ENCODE measurements around the gene AACS. TPM values are rescaled to one million over a fixed set of nuclear protein-coding genes. Genes with fewer than 3 reads are reported as not detected.
A peak's percentile ranks its signal among the peaks of the same experiment; 100 is the strongest.
"Not testable (repeated sequence)": the region's sequence is repeated elsewhere in the genome, so short reads cannot be mapped to it uniquely, and the experiment has no call there.

The AACS gene
- total RNA-seq, 2 experiments from 2014 or later: 24.7 to 26.7 TPM

GRCh38 chr12:125096894-125097293, 31.7 kb downstream of the AACS start:
- CTCF ChIA-PET: interaction anchor here (1.7 kb wide), 1 partner anchor 190 kb away, joined by 4 read pairs; no protein-coding TSS in a partner anchor
- POLR2A ChIA-PET: no interaction called here
- H3K4me3 Mint-ChIP-seq: no peak overlapping the region
- no peaks in the 10 kb centered on the region for H3K27me3 Mint-ChIP-seq (ENCODE audit: low read depth)
- no peak for ATAC-seq
- peaks cover 24% of the 10 kb centered on the region for H3K4me1 Mint-ChIP-seq (ENCODE audit: low read depth)
- H3K36me3 Mint-ChIP-seq (ENCODE audit: low read depth): peaks cover 3% of the 10 kb centered on the region
- H3K9me3 Mint-ChIP-seq (ENCODE audit: insufficient read depth): no peaks in the 10 kb centered on the region
- no peak overlapping the region for H3K27ac Mint-ChIP-seq
- no peak for DNase-seq

GRCh38 chr12:125097427-125097826, 32.2 kb downstream of the AACS start:
- H3K27ac Mint-ChIP-seq: no peak overlapping the region
- DNase-seq: no peak
- H3K4me1 Mint-ChIP-seq (ENCODE audit: low read depth): peaks cover 24% of the 10 kb centered on the region
- no peaks in the 10 kb centered on the region for H3K27me3 Mint-ChIP-seq (ENCODE audit: low read depth)
- H3K36me3 Mint-ChIP-seq (ENCODE audit: low read depth): peaks cover 3% of the 10 kb centered on the region
- ChIA-PET CTCF (no interaction called here), POLR2A (interaction anchor here (1.1 kb wide), 1 partner anchor 48 kb away, joined by 3 read pairs; no protein-coding TSS in a partner anchor)
- no peak overlapping the region for H3K4me3 Mint-ChIP-seq
- no peaks in the 10 kb centered on the region for H3K9me3 Mint-ChIP-seq (ENCODE audit: insufficient read depth)
- ATAC-seq: no peak

GRCh38 chr12:125098676-125099408, 33.6 kb downstream of the AACS start:
- DNase-seq: peak; percentile 22
- Mint-ChIP-seq H3K36me3 (ENCODE audit: low read depth) (peaks cover 11% of the 10 kb centered on the region), H3K4me1 (ENCODE audit: low read depth) (peaks cover 24% of the 10 kb centered on the region), H3K27ac (peak overlapping the region; percentile 2), H3K9me3 (ENCODE audit: insufficient read depth) (no peaks in the 10 kb centered on the region), H3K4me3 (no peak overlapping the region), H3K27me3 (ENCODE audit: low read depth) (no peaks in the 10 kb centered on the region)
- POLR2A ChIA-PET: interaction anchor here (1.1 kb wide), 1 partner anchor 50 kb away, joined by 3 read pairs; no protein-coding TSS in a partner anchor
- ATAC-seq: peak; percentile 57
- CTCF ChIA-PET: no interaction called here

- no peak overlapping the region for H3K4me3 Mint-ChIP-seq
- peaks cover 24% of the 10 kb centered on the region for H3K4me1 Mint-ChIP-seq (ENCODE audit: low read depth)
- H3K27me3 Mint-ChIP-seq (ENCODE audit: low read depth): no peaks in the 10 kb centered on the region
- CTCF ChIA-PET: interaction anchor here (1.0 kb wide), 1 partner anchor 193 kb away, joined by 3 read pairs; no protein-coding TSS in a partner anchor
- H3K36me3 Mint-ChIP-seq (ENCODE audit: low read depth): peaks cover 13% of the 10 kb centered on the region
- ATAC-seq: no peak
- no peak for DNase-seq
- H3K27ac Mint-ChIP-seq: no peak overlapping the region
- POLR2A ChIA-PET: no interaction called here
- H3K9me3 Mint-ChIP-seq (ENCODE audit: insufficient read depth): no peaks in the 10 kb centered on the region
Observed at GRCh38 chr12:125099409-125099782, 34.2 kb downstream of the AACS start.

GRCh38 chr12:125100551-125101434, 35.6 kb downstream of the AACS start:
- POLR2A ChIA-PET: no interaction called here
- DNase-seq (no peak), ATAC-seq (no peak)
- no peaks in the 10 kb centered on the region for H3K9me3 Mint-ChIP-seq (ENCODE audit: insufficient read depth)
- H3K4me1 Mint-ChIP-seq (ENCODE audit: low read depth): peaks cover 24% of the 10 kb centered on the region
- no peak overlapping the region for H3K27ac Mint-ChIP-seq
- H3K27me3 Mint-ChIP-seq (ENCODE audit: low read depth): no peaks in the 10 kb centered on the region
- H3K36me3 Mint-ChIP-seq (ENCODE audit: low read depth): peaks cover 13% of the 10 kb centered on the region
- CTCF ChIA-PET: interaction anchor here (1.0 kb wide), 1 partner anchor 194 kb away, joined by 3 read pairs; no protein-coding TSS in a partner anchor
- H3K4me3 Mint-ChIP-seq: no peak overlapping the region

GRCh38 chr12:125104982-125105381, 39.7 kb downstream of the AACS start:
- H3K4me3 Mint-ChIP-seq: no peak overlapping the region

GRCh38 chr12:125105600-125105999, 40.4 kb downstream of the AACS start:
- no peak overlapping the region for H3K4me3 Mint-ChIP-seq
- CTCF ChIA-PET: no interaction called here
- peaks cover 19% of the 10 kb centered on the region for H3K36me3 Mint-ChIP-seq (ENCODE audit: low read depth)
- ATAC-seq (no peak), DNase-seq (no peak)
- H3K27ac Mint-ChIP-seq: no peak overlapping the region
- POLR2A ChIA-PET: no interaction called here
- no peaks in the 10 kb centered on the region for H3K4me1 Mint-ChIP-seq (ENCODE audit: low read depth)
- no peaks in the 10 kb centered on the region for H3K27me3 Mint-ChIP-seq (ENCODE audit: low read depth)
- H3K9me3 Mint-ChIP-seq (ENCODE audit: insufficient read depth): no peaks in the 10 kb centered on the region

More at GRCh38 chr12:125104982-125105381, 39.7 kb downstream of the AACS start:
- H3K36me3 Mint-ChIP-seq (ENCODE audit: low read depth): peaks cover 18% of the 10 kb centered on the region
- DNase-seq (no peak), ATAC-seq (no peak)
- no peak overlapping the region for H3K27ac Mint-ChIP-seq
- no peaks in the 10 kb centered on the region for H3K4me1 Mint-ChIP-seq (ENCODE audit: low read depth)
- CTCF ChIA-PET: no interaction called here
- POLR2A ChIA-PET: no interaction called here
- H3K27me3 Mint-ChIP-seq (ENCODE audit: low read depth): no peaks in the 10 kb centered on the region
- H3K9me3 Mint-ChIP-seq (ENCODE audit: insufficient read depth): no peaks in the 10 kb centered on the region

- no peak overlapping the region for H3K27ac Mint-ChIP-seq
- POLR2A ChIA-PET: no interaction called here
- no peak for DNase-seq
- CTCF ChIA-PET: no interaction called here
- no peaks in the 10 kb centered on the region for H3K27me3 Mint-ChIP-seq (ENCODE audit: low read depth)
- no peaks in the 10 kb centered on the region for H3K9me3 Mint-ChIP-seq (ENCODE audit: insufficient read depth)
- H3K4me3 Mint-ChIP-seq: no peak overlapping the region
- H3K4me1 Mint-ChIP-seq (ENCODE audit: low read depth): no peaks in the 10 kb centered on the region
- no peak for ATAC-seq
- H3K36me3 Mint-ChIP-seq (ENCODE audit: low read depth): peaks cover 19% of the 10 kb centered on the region
Observed at GRCh38 chr12:125110641-125111360, 45.6 kb downstream of the AACS start.

GRCh38 chr12:125111403-125111802, 46.2 kb downstream of the AACS start:
- POLR2A ChIA-PET: no interaction called here
- H3K36me3 Mint-ChIP-seq (ENCODE audit: low read depth): peaks cover 19% of the 10 kb centered on the region
- H3K9me3 Mint-ChIP-seq (ENCODE audit: insufficient read depth): no peaks in the 10 kb centered on the region

GRCh38 chr12:125112614-125113013, 47.4 kb downstream of the AACS start:
- CTCF ChIA-PET; POLR2A ChIA-PET; H3K4me1 Mint-ChIP-seq (ENCODE audit: low read depth): not testable (repeated sequence)

More at GRCh38 chr12:125111403-125111802, 46.2 kb downstream of the AACS start:
- DNase-seq (no peak), ATAC-seq (no peak)
- CTCF ChIA-PET: no interaction called here
- no peaks in the 10 kb centered on the region for H3K4me1 Mint-ChIP-seq (ENCODE audit: low read depth)
- no peak overlapping the region for H3K4me3 Mint-ChIP-seq
- no peak overlapping the region for H3K27ac Mint-ChIP-seq
- no peaks in the 10 kb centered on the region for H3K27me3 Mint-ChIP-seq (ENCODE audit: low read depth)

GRCh38 chr12:125113263-125113662, 48.0 kb downstream of the AACS start:
- H3K9me3 Mint-ChIP-seq (ENCODE audit: insufficient read depth): no peaks in the 10 kb centered on the region
- H3K27ac Mint-ChIP-seq: no peak overlapping the region
- H3K27me3 Mint-ChIP-seq (ENCODE audit: low read depth): no peaks in the 10 kb centered on the region
- ChIA-PET CTCF (no interaction called here), POLR2A (no interaction called here)
- ATAC-seq (no peak), DNase-seq (no peak)
- no peak overlapping the region for H3K4me3 Mint-ChIP-seq
- H3K4me1 Mint-ChIP-seq (ENCODE audit: low read depth): no peaks in the 10 kb centered on the region
- H3K36me3 Mint-ChIP-seq (ENCODE audit: low read depth): peaks cover 16% of the 10 kb centered on the region

More at GRCh38 chr12:125112614-125113013, 47.4 kb downstream of the AACS start:
- H3K4me3 Mint-ChIP-seq; ATAC-seq; H3K9me3 Mint-ChIP-seq (ENCODE audit: insufficient read depth); H3K27me3 Mint-ChIP-seq (ENCODE audit: low read depth); DNase-seq; H3K27ac Mint-ChIP-seq: not testable (repeated sequence)
- peaks cover 16% of the 10 kb centered on the region for H3K36me3 Mint-ChIP-seq (ENCODE audit: low read depth)

Measured in activated CD8-positive, alpha-beta T cell treated with anti-CD3 and anti-CD28 coated beads, Interleukin-2, amount 10 ng/mL, durations not matched to agents 7 days and 5 days (primary cell).